AG09309 (cell line): ENCODE data around the gene MCRIP1.

Source experiments
- DNase-seq: peaks from one replicate; pipeline ENCODE4 v3.0.0-alpha.2; 2010; ENCODE audit warnings: low read depth
- H3K4me3 ChIP-seq: 2 replicates; pipeline ENCODE4 v1.5.1; 2011; ENCODE audit warnings: mild to moderate bottlenecking, low read depth, low read length, moderate library complexity; ENCODE audit not compliant: control insufficient read depth
- CTCF ChIP-seq: IDR thresholded peaks from 2 replicates; pipeline ENCODE4 v1.5.1; 2011; ENCODE audit warnings: mild to moderate bottlenecking, low read depth, low read length, inconsistent platforms; ENCODE audit not compliant: insufficient read depth, control insufficient read depth; ENCODE audit errors: missing control alignments

Gene MCRIP1

GRCh38 chr17:81860756-81861568 lies 27.9 kb upstream of the MCRIP1 start:
- DNase-seq = peak; percentile 100
- TF ChIP-seq CTCF = no peak
- peak overlapping the region; percentile 86 for H3K4me3 ChIP-seq

- no peak for TF ChIP-seq CTCF
- DNase-seq = no peak
- H3K4me3 ChIP-seq = peak within 1 kb of the TSS; percentile 86
These were observed 27.0 kb upstream of the MCRIP1 start, which contains the start of gene P4HB for GRCh38 chr17:81859906-81860755. Gene P4HB, minus strand, starts transcription at chr17:81860535. Its CDS starts 64 bp downstream, at chr17:81860471.

- DNase-seq = no peak
- TF ChIP-seq CTCF = no peak
- peak overlapping the region; percentile 85 for H3K4me3 ChIP-seq
These were observed 26.1 kb upstream of the MCRIP1 start for GRCh38 chr17:81858967-81859905.

- H3K4me3 ChIP-seq = peak overlapping the region; percentile 85
- TF ChIP-seq CTCF = no peak
- no peak for DNase-seq
These were observed 25.3 kb upstream of the MCRIP1 start for GRCh38 chr17:81858170-81858966.

- no peak for DNase-seq
- TF ChIP-seq CTCF = no peak
- no peak overlapping the region for H3K4me3 ChIP-seq
These were observed 22.1 kb upstream of the MCRIP1 start for GRCh38 chr17:81854974-81855774.
